Stomach (tissue), 9 donors: ENCODE results near the gene CDKN1A. TPM values are rescaled to one million over a fixed set of nuclear protein-coding genes. Genes with fewer than 3 reads are reported as not detected.

Experiments used
- DNase-seq, 2 donors: peaks; one replicate each; pipeline versions ENCODE4 v3.0.0 to v3.0.0-alpha.2; 2013 to 2019
- H3K27ac ChIP-seq, 5 donors: fragments of 200-600 bp in 4 of 5; sonication (generic) in 4 of 5; one replicate each; pipeline ENCODE4 v1.5.1; 2013 to 2019; ENCODE audit warnings: mild to moderate bottlenecking in 1 of 5, moderate library complexity in 1 of 5
- H3K27me3 ChIP-seq, 3 donors: fragments of 200-600 bp; sonication (generic); one replicate each; pipeline ENCODE4 v1.5.1; 2017 to 2019; ENCODE audit warnings: mixed run types in 1 of 3
- H3K36me3 ChIP-seq, 4 donors: fragments of 200-600 bp; sonication (generic); 1 replicate in 3 of 4; 2 replicates in 1 of 4; pipeline ENCODE4 v1.5.1; 2016 to 2019
- H3K4me1 ChIP-seq, 4 donors: fragments of 200-600 bp; sonication (generic); one replicate each; pipeline ENCODE4 v1.5.1; 2016 to 2019
- H3K4me3 ChIP-seq, 4 donors: fragments of 200-600 bp; sonication (generic) in 3 of 4; one replicate each; pipeline ENCODE4 v1.5.1; 2016 to 2019; ENCODE audit warnings: mild to moderate bottlenecking in 1 of 4
- H3K9me3 ChIP-seq, 4 donors: fragments of 200-600 bp; sonication (generic); one replicate each; pipeline ENCODE4 v1.5.1; 2016 to 2019
- CTCF ChIP-seq, 7 experiments: fragments of 450-650 bp in 4 of 7; fragments of 200-600 bp in 3 of 7; sonication (generic) in 3 of 7; IDR thresholded peaks; one replicate each; pipeline ENCODE4 v1.5.1; 2016 to 2019; ENCODE audit warnings: antibody characterized with exemption in 7 of 7, control low read depth in 2 of 7, mild to moderate bottlenecking in 1 of 7
- EP300 ChIP-seq: sonication (generic); formaldehyde crosslinking; IDR thresholded peaks from one replicate; pipeline ENCODE4 v1.6.1; 2017; ENCODE audit warnings: antibody characterized with exemption
- POLR2A ChIP-seq, 4 donors: fragments of 450-650 bp; IDR thresholded peaks; one replicate each; pipeline ENCODE4 v1.6.1; 2016; ENCODE audit warnings: antibody characterized with exemption in 4 of 4, control low read depth in 2 of 4, mild to moderate bottlenecking in 1 of 4, moderate library complexity in 1 of 4
- POLR2AphosphoS5 ChIP-seq, 3 donors: sonication (generic); formaldehyde crosslinking; IDR thresholded peaks; one replicate each; pipeline ENCODE4 v1.6.1; 2016; ENCODE audit warnings: antibody characterized with exemption in 3 of 3
- WGBS, 5 donors: extraction: QIAGEN DNeasy Blood & Tissue Kit in 3 of 5; methylation state at CpG; one replicate each; pipeline versions ENCODE4 v1.1.5 to v1.1.7; 2013 to 2018; 5-methylcytosine and 5-hydroxymethylcytosine counted together
- intact Hi-C: fragments of 100-400 bp; cut with DNase I; formaldehyde crosslinking; loops from one replicate; pipeline ENCODE4 v1.15.1; 2023; ENCODE audit warnings: low total_unique reads
- polyA plus RNA-seq, 3 donors: library from polyadenylated mRNA; stranded (reverse); fragments of 200-250 nt; gene quantifications; one replicate each; pipeline ENCODE4 v1.2.3, GENCODE V29; 2013
- total RNA-seq, 5 donors: library from RNA; depleted of rRNA; stranded (reverse); fragments of >200 nt; gene quantifications; one replicate each; pipeline versions ENCODE4 v1.1.0 to v1.2.3, GENCODE V29; 2014 to 2016
- donor health status: healthy with polysubstance abuse.
- donor health status: Bipolar disorder and iron deficiency.
- donor health status: healthy.

Gene CDKN1A
- total and polyA plus RNA-seq, 8 donors = 36.5 to 118 (median 61.4) TPM

- Histone ChIP-seq H3K9me3 (no peaks in the 10 kb centered on the region), H3K4me1 (peaks cover 15 to 17% (median 16%) of the 10 kb centered on the region in 4 donors), H3K27ac (no peak overlapping the region), H3K4me3 (no peak overlapping the region), H3K36me3 (no peaks in the 10 kb centered on the region), H3K27me3 (no peaks in the 10 kb centered on the region)
- intact Hi-C loops = no loop called here
- no peak for TF ChIP-seq EP300
- TF ChIP-seq POLR2A (IDR thresholded peaks at IDR 0.05) = no peak
- TF ChIP-seq CTCF (IDR thresholded peaks at IDR 0.05) = no peak
- no peak for TF ChIP-seq POLR2AphosphoS5 (IDR thresholded peaks at IDR 0.05)
- no peak for DNase-seq
- WGBS, 5 donors = 76 to 84% (median 81%) methylated on average over 12 of the region's 12 CpGs
Measured at GRCh38 chr6:36636687-36637418, 41.7 kb upstream of the CDKN1A start.

- Histone ChIP-seq H3K27ac (no peak overlapping the region), H3K27me3 (no peaks in the 10 kb centered on the region), H3K4me3 (no peak overlapping the region), H3K4me1 (peaks cover 18 to 25% (median 21%) of the 10 kb centered on the region in 4 donors), H3K36me3 (no peaks in the 10 kb centered on the region), H3K9me3 (no peaks in the 10 kb centered on the region)
- WGBS, 5 donors = 94 to 98% (median 95%) methylated on average over 3 of the region's 3 CpGs
- no peak for TF ChIP-seq CTCF (IDR thresholded peaks at IDR 0.05)
- TF ChIP-seq POLR2AphosphoS5 (IDR thresholded peaks at IDR 0.05) = no peak
- no peak for TF ChIP-seq POLR2A (IDR thresholded peaks at IDR 0.05)
- intact Hi-C loops = no loop called here
- DNase-seq = no peak
Measured at GRCh38 chr6:36638579-36638978, 39.9 kb upstream of the CDKN1A start.

DNA sequence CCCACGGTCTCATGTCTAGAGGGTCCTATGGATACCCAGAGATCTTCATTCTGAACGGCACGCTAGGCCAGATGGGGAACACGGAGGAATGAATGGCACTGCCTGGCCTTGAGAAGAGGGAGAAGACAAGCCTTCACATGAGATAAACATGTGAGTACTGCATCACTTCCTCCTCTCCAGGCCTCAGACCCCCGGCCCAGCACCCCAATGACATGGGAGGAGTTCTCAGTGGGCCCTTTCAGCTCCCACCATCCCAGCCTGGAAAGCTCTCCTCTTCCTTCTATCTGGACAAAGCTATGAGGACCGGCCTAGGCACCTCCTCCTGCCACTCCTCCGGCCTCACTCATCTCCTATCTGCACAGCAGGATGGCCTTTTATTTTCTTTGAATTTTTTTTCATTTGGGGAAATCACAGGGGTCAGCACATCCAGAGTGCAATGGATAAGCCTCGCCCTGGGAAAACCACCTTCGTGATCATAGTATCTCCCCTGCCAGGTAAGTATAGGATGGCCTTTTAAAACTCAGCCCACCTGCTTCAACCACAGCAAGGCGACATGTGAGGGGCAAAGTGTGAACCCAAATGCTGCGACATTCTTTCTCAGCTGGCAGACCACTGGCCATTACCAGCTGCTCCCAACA is 39.2 kb upstream of the CDKN1A start:
- Histone ChIP-seq H3K36me3 (no peaks in the 10 kb centered on the region), H3K27ac (no peak overlapping the region), H3K4me3 (no peak overlapping the region), H3K4me1 (peaks cover 15 to 25% (median 19%) of the 10 kb centered on the region in 4 donors), H3K9me3 (no peaks in the 10 kb centered on the region), H3K27me3 (no peaks in the 10 kb centered on the region)
- DNase-seq = no peak
- TF ChIP-seq POLR2AphosphoS5 (IDR thresholded peaks at IDR 0.05) (no peak), EP300 (no peak)
- intact Hi-C loops = no loop called here
- WGBS, 5 donors = 86 to 93% (median 90%) methylated on average over 10 to 11 of the region's 11 CpGs

GRCh38 chr6:36641543-36641942 is 37.0 kb upstream of the CDKN1A start:
- no peak overlapping the region for H3K4me3 ChIP-seq
- intact Hi-C loops = no loop called here
- H3K9me3 ChIP-seq = no peaks in the 10 kb centered on the region
- TF ChIP-seq POLR2A (IDR thresholded peaks at IDR 0.05) (no peak), EP300 (no peak), CTCF (IDR thresholded peaks at IDR 0.05) (no peak), POLR2AphosphoS5 (IDR thresholded peaks at IDR 0.05) (no peak)
- peaks cover 9 to 22% (median 18%) of the 10 kb centered on the region in 4 donors for H3K4me1 ChIP-seq
- no peak overlapping the region for H3K27ac ChIP-seq
- no peaks in the 10 kb centered on the region for H3K36me3 ChIP-seq
- DNase-seq = no peak
- 67 to 78% (median 77%) methylated on average over 3 of the region's 3 CpGs for WGBS, 5 donors
- no peaks in the 10 kb centered on the region for H3K27me3 ChIP-seq
